LNCAP (cell line): ENCODE results near the gene SRRM1.

ENCODE experiments used
- TF ChIP-seq, protein P1 (sequence below): fragments of 450-650 bp; IDR thresholded peaks from 2 replicates; pipeline ENCODE4 v1.5.1; 2017; ENCODE audit warnings: mild to moderate bottlenecking

SRRM1 gene, protein sequence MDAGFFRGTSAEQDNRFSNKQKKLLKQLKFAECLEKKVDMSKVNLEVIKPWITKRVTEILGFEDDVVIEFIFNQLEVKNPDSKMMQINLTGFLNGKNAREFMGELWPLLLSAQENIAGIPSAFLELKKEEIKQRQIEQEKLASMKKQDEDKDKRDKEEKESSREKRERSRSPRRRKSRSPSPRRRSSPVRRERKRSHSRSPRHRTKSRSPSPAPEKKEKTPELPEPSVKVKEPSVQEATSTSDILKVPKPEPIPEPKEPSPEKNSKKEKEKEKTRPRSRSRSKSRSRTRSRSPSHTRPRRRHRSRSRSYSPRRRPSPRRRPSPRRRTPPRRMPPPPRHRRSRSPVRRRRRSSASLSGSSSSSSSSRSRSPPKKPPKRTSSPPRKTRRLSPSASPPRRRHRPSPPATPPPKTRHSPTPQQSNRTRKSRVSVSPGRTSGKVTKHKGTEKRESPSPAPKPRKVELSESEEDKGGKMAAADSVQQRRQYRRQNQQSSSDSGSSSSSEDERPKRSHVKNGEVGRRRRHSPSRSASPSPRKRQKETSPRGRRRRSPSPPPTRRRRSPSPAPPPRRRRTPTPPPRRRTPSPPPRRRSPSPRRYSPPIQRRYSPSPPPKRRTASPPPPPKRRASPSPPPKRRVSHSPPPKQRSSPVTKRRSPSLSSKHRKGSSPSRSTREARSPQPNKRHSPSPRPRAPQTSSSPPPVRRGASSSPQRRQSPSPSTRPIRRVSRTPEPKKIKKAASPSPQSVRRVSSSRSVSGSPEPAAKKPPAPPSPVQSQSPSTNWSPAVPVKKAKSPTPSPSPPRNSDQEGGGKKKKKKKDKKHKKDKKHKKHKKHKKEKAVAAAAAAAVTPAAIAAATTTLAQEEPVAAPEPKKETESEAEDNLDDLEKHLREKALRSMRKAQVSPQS

DNA sequence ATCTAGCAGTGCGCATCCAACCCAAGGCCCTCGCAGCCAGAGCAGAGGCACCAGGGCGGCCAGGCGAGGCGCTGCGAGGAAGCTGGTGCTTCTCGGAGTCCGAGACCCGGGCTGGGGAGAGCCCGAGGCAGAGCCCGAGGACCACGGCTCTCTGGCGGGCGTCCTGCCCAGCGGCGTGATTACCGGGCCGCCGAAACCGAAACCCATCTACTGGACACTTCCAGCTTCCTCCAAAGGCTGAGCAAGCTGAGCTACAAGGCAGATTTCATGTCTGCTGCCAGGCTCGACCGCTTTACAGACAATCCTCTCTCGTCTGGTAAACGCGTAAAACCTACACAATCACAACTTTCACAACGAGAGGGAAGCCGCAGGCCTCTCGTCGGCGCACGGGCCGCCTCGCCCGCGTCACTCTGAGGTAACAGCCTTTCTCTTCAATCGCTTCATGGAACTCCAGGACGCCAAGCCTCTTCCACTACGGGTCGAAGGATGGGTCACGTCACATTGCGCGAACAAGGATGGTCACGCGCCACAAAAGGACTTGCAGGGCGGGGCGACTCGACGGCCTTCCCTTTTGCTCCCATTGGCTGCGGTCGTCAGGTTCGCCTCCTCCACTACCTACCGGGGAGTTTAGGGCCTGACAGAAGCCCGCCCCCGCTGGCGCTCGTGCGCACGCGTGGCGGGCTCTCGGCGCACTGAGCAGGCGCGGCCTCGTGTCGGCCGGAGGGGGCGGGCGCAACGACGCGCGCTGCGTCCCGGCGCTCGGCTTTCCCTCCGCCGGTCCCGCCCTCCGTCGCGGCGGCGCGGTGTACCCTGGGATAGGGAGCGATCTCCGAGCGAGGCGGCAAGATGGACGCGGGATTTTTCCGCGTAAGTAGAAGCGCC is at the start of gene SRRM1:
TSS of gene SRRM1 (plus strand) at position 822 of the 882 bp plus-strand sequence. CDS start at position 847, 25 bp downstream.
- TF ChIP-seq, protein P1, sequence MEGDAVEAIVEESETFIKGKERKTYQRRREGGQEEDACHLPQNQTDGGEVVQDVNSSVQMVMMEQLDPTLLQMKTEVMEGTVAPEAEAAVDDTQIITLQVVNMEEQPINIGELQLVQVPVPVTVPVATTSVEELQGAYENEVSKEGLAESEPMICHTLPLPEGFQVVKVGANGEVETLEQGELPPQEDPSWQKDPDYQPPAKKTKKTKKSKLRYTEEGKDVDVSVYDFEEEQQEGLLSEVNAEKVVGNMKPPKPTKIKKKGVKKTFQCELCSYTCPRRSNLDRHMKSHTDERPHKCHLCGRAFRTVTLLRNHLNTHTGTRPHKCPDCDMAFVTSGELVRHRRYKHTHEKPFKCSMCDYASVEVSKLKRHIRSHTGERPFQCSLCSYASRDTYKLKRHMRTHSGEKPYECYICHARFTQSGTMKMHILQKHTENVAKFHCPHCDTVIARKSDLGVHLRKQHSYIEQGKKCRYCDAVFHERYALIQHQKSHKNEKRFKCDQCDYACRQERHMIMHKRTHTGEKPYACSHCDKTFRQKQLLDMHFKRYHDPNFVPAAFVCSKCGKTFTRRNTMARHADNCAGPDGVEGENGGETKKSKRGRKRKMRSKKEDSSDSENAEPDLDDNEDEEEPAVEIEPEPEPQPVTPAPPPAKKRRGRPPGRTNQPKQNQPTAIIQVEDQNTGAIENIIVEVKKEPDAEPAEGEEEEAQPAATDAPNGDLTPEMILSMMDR: no peak

DNA sequence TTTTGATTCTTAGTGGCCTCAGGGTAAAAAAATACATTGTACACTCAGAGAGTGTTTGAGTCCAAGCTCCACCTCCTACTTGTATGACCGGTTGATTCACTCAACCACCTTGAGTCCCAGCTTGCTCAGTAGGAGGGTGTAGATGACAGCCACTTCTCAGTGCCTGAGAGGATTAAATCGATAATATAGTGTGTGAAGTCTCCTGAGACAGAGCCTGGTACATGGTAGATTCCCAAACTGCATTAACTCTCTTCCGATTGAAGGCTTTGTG is 48.8 kb upstream of the SRRM1 start:
- TF ChIP-seq, protein P1: no peak

DNA sequence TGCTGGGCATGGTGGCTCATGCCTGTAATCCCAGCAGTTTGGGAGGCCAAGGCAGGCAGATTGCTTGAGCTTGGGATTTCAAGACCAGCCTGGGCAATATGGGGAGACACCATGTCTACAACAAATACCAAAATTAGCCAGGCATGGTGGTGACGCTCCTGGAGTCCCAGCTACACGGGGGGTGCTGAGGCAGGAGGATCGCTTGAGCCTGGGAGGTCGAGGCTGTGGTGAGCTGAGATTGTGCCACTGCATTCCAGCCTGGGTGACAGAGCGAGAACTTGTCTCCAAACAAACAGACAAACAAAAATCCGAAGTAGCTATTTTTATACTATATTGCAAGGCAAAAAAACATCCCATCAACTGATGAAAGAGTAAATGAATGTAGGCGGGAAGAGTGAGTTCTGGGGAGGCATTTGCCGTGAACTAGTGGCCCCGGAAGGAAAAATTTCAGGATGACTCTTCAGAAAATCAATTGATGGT is 46.7 kb upstream of the SRRM1 start:
- TF ChIP-seq, protein P1: no peak

DNA sequence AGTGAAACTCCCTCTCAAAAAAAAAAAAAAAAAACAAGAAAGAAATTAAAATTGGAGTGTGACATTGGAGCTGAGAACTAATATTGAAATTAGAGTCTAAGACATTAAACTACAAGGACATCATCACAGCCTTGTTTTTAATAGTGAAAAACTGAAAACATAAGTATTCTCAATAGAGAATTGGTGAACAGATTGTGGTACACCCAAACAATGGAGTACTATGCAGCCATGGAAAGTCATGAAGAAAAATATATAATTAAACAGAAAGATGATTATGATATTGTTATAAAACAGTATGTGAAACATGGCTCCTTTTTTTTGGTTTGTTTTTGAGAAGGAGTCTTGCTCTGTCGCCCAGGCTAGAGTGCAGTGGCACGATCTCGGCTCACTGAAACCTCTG is 43.8 kb upstream of the SRRM1 start:
- TF ChIP-seq, protein P1: no peak

DNA sequence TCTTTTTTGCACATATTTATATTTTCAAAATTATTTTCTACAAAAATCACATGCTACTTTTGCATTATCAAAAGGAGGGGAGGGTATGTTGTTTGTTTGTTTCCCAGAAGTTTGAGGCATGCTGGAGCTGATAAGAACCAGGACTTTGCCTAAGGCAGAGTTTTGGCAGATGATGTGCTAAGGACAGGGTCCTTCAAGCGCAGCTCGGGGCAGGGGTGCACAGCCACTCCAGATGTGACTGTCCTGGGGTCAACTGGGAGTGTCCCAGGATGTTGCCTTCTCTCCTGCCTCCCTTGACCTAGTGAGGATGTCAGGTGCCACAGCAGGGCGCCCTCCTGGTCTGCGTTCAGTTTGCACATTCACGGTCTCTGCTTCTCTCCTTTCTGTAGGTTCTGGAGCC is 42.6 kb upstream of the SRRM1 start:
- TF ChIP-seq, protein P1: no peak

DNA sequence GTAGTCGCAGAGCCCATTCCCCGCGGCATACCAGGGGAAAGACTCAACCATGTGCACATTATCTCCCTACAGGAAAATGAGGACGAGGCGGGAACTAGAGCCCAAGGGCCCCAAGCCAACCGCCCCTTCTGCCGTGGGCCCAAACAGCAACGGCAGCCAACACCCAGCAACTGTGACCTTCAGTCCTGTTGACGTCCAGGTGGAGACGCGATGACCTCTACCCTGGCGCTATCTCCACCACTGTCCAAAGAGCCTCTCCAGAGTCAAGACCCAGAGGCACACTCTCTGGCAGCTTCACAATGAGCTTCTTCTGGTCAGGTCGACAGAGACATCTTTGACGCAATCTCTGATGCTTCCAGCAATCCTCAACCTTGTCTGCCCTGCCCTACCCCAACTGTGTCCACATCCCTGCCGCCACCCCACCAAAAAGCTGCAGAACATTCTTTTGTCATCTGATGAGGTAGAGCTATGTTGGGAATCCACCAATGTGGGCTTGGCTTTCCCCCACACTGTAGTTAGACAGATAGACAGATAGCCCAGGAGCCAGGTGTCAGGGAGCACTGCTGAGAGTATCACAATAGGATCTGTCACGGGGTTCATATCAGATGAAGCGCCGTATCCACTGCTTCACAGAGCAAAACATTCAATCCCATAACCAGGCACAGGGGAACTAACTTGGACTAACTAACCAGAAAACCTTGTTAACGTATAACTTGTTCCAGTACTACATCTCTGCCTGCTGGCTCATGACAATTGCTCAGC is 37.4 kb upstream of the SRRM1 start:
- TF ChIP-seq, protein P1: no peak
